ENCODE results near the gene PTBP1.
"Not testable (repeated sequence)": the region's sequence is repeated elsewhere in the genome, so short reads cannot be mapped to it uniquely, and the experiment has no call there.

Gene PTBP1

GRCh38 chr19:853614-854220 is 56.5 kb downstream of the PTBP1 start:
- DNase-seq (ENCODE audit: low read depth in 2 of 2), result not testable (repeated sequence)

GRCh38 chr19:854549-854948 is 57.3 kb downstream of the PTBP1 start:
- no peak for DNase-seq (ENCODE audit: low read depth in 2 of 2)

- no peak for DNase-seq (ENCODE audit: low read depth in 2 of 2)
These were observed 57.9 kb downstream of the PTBP1 start for GRCh38 chr19:855142-855541.

- no peak for DNase-seq (ENCODE audit: low read depth in 2 of 2)
These were observed 58.4 kb downstream of the PTBP1 start for GRCh38 chr19:855566-856120.

GRCh38 chr19:858284-858683 is 61.0 kb downstream of the PTBP1 start:
- DNase-seq (ENCODE audit: low read depth in 2 of 2), result no peak

GRCh38 chr19:858868-859843 is 61.9 kb downstream of the PTBP1 start, which contains the start of gene CFD:
CFD (plus strand) TSS chr19:859664; CDS start chr19:859690, 26 bp downstream.
- no peak for DNase-seq (ENCODE audit: low read depth in 2 of 2)

GRCh38 chr19:861141-861755 is 64.0 kb downstream of the PTBP1 start:
- DNase-seq (ENCODE audit: low read depth in 2 of 2), result no peak
